ENCODE results near the gene KRTAP20-1.

GRCh38 chr21:30623362-30623761, 7.1 kb downstream of the KRTAP20-1 start:
- no peak for TF ChIP-seq CTCF (IDR thresholded peaks at IDR 0.05 in 8 of 11, conservative IDR thresholded peaks at IDR 0.05 in 3 of 11)
- TF ChIP-seq POLR2A (IDR thresholded peaks at IDR 0.05): no peak
- TF ChIP-seq POLR2AphosphoS5 (IDR thresholded peaks at IDR 0.05): no peak

Measured in spleen (tissue), 7 donors.